ENCODE measurements around the gene TPPP3.
A peak's percentile ranks its signal among the peaks of the same experiment; 100 is the strongest.
"Not testable (repeated sequence)": the region's sequence is repeated elsewhere in the genome, so short reads cannot be mapped to it uniquely, and the experiment has no call there.

The TPPP3 gene

GRCh38 chr16:67370661-67371060 is 22.6 kb downstream of the TPPP3 start:
- H4K20me1 ChIP-seq (ENCODE audit: insufficient read depth, low read length, poor library complexity, severe bottlenecking), result no peaks in the 10 kb centered on the region
- no peaks in the 10 kb centered on the region for H3K79me2 ChIP-seq (ENCODE audit: insufficient read depth, low read length)
- no peaks in the 10 kb centered on the region for H3K36me3 ChIP-seq (ENCODE audit: insufficient read depth, low read length)
- no peaks in the 10 kb centered on the region for H3K27me3 ChIP-seq (ENCODE audit: insufficient read depth, low read length, poor library complexity, severe bottlenecking)
- no peaks in the 10 kb centered on the region for H3K9me3 ChIP-seq (ENCODE audit: insufficient read depth, low read depth, low read length)
- H3K9ac ChIP-seq (ENCODE audit: low read depth, low read length, poor library complexity, severe bottlenecking), result no peak overlapping the region
- H3K4me3 ChIP-seq (ENCODE audit: low read length, poor library complexity, severe bottlenecking), result no peak overlapping the region
- TF ChIP-seq CTCF (conservative IDR thresholded peaks at IDR 0.05; ENCODE audit: low read length) (no peak), EZH2phosphoT487 (IDR thresholded peaks at IDR 0.05; ENCODE audit: borderline replicate concordance) (no peak)
- no peak overlapping the region for H3K4me2 ChIP-seq (ENCODE audit: low read depth, low read length, poor library complexity, severe bottlenecking)
- H3K4me1 ChIP-seq (ENCODE audit: insufficient read depth, low read length, poor library complexity, severe bottlenecking), result no peaks in the 10 kb centered on the region
- H3K9me2 ChIP-seq (replicated peaks; ENCODE audit: low read depth, low read length), result no peaks in the 10 kb centered on the region
- no peaks in the 10 kb centered on the region for H3F3A ChIP-seq (ENCODE audit: low read depth)
- no peak overlapping the region for H2AFZ ChIP-seq (ENCODE audit: low read length)

- Histone ChIP-seq H4K20me1 (ENCODE audit: insufficient read depth, low read length, poor library complexity, severe bottlenecking) (no peaks in the 10 kb centered on the region), H3K79me2 (ENCODE audit: insufficient read depth, low read length) (no peaks in the 10 kb centered on the region), H3K4me1 (ENCODE audit: insufficient read depth, low read length, poor library complexity, severe bottlenecking) (peaks cover 9% of the 10 kb centered on the region), H3K9me3 (ENCODE audit: insufficient read depth, low read depth, low read length) (no peaks in the 10 kb centered on the region), H3K9me2 (replicated peaks; ENCODE audit: low read depth, low read length) (no peaks in the 10 kb centered on the region), H3K4me3 (ENCODE audit: low read length, poor library complexity, severe bottlenecking) (no peak overlapping the region), H3K36me3 (ENCODE audit: insufficient read depth, low read length) (no peaks in the 10 kb centered on the region), H3K27me3 (ENCODE audit: insufficient read depth, low read length, poor library complexity, severe bottlenecking) (no peaks in the 10 kb centered on the region), H3K9ac (ENCODE audit: low read depth, low read length, poor library complexity, severe bottlenecking) (no peak overlapping the region), H3K4me2 (ENCODE audit: low read depth, low read length, poor library complexity, severe bottlenecking) (no peak overlapping the region), H3F3A (ENCODE audit: low read depth) (no peaks in the 10 kb centered on the region; the same call in 1 of the 2 replicates), H2AFZ (ENCODE audit: low read length) (peak overlapping the region; percentile 76)
- no peak for TF ChIP-seq EZH2phosphoT487 (IDR thresholded peaks at IDR 0.05; ENCODE audit: borderline replicate concordance)
- TF ChIP-seq CTCF (conservative IDR thresholded peaks at IDR 0.05; ENCODE audit: low read length), result no peak
Measured at GRCh38 chr16:67364600-67365235, 28.6 kb downstream of the TPPP3 start.

GRCh38 chr16:67361038-67361437 is 32.3 kb downstream of the TPPP3 start:
- H3K9ac ChIP-seq (ENCODE audit: low read depth, low read length, poor library complexity, severe bottlenecking), result no peak overlapping the region
- no peak overlapping the region for H2AFZ ChIP-seq (ENCODE audit: low read length)
- no peaks in the 10 kb centered on the region for H3K27me3 ChIP-seq (ENCODE audit: insufficient read depth, low read length, poor library complexity, severe bottlenecking)
- no peaks in the 10 kb centered on the region for H4K20me1 ChIP-seq (ENCODE audit: insufficient read depth, low read length, poor library complexity, severe bottlenecking)
- H3K79me2 ChIP-seq (ENCODE audit: insufficient read depth, low read length), result no peaks in the 10 kb centered on the region
- H3K4me1 ChIP-seq (ENCODE audit: insufficient read depth, low read length, poor library complexity, severe bottlenecking), result peaks cover 25% of the 10 kb centered on the region
- no peaks in the 10 kb centered on the region for H3K9me3 ChIP-seq (ENCODE audit: insufficient read depth, low read depth, low read length)
- TF ChIP-seq EZH2phosphoT487 (IDR thresholded peaks at IDR 0.05; ENCODE audit: borderline replicate concordance), result no peak
- H3K36me3 ChIP-seq (ENCODE audit: insufficient read depth, low read length), result no peaks in the 10 kb centered on the region
- no peaks in the 10 kb centered on the region; the same call in 1 of the 2 replicates for H3F3A ChIP-seq (ENCODE audit: low read depth)
- H3K4me3 ChIP-seq (ENCODE audit: low read length, poor library complexity, severe bottlenecking), result no peak overlapping the region
- H3K9me2 ChIP-seq (replicated peaks; ENCODE audit: low read depth, low read length), result no peaks in the 10 kb centered on the region
- no peak overlapping the region for H3K4me2 ChIP-seq (ENCODE audit: low read depth, low read length, poor library complexity, severe bottlenecking)

- H3K4me3 ChIP-seq (ENCODE audit: low read length, poor library complexity, severe bottlenecking); H3K4me2 ChIP-seq (ENCODE audit: low read depth, low read length, poor library complexity, severe bottlenecking); H3K9me2 ChIP-seq (replicated peaks; ENCODE audit: low read depth, low read length); H3K36me3 ChIP-seq (ENCODE audit: insufficient read depth, low read length); H3K9ac ChIP-seq (ENCODE audit: low read depth, low read length, poor library complexity, severe bottlenecking); H3F3A ChIP-seq (ENCODE audit: low read depth); H4K20me1 ChIP-seq (ENCODE audit: insufficient read depth, low read length, poor library complexity, severe bottlenecking); H3K79me2 ChIP-seq (ENCODE audit: insufficient read depth, low read length); H3K9me3 ChIP-seq (ENCODE audit: insufficient read depth, low read depth, low read length); H3K27me3 ChIP-seq (ENCODE audit: insufficient read depth, low read length, poor library complexity, severe bottlenecking); H2AFZ ChIP-seq (ENCODE audit: low read length): not testable (repeated sequence)
- peaks cover 19% of the 10 kb centered on the region for H3K4me1 ChIP-seq (ENCODE audit: insufficient read depth, low read length, poor library complexity, severe bottlenecking)
Measured at GRCh38 chr16:67359540-67360269, 33.6 kb downstream of the TPPP3 start.

Data from Loucy (cell line).